Stimulated activated CD8-positive, alpha-beta memory T cell treated with anti-CD3 and anti-CD28 coated beads, Interleukin-4, amount 100 ng/mL, for 4 hours (primary cell): ENCODE measurements around the gene PRXL2B.

Experiments used
- DNase-seq, 2 donors: peaks; one replicate each; pipeline ENCODE4 v3.0.0-alpha.2; 2020; ENCODE audit warnings: low read depth in 2 of 2, low spot score in 1 of 2

Gene PRXL2B

DNA sequence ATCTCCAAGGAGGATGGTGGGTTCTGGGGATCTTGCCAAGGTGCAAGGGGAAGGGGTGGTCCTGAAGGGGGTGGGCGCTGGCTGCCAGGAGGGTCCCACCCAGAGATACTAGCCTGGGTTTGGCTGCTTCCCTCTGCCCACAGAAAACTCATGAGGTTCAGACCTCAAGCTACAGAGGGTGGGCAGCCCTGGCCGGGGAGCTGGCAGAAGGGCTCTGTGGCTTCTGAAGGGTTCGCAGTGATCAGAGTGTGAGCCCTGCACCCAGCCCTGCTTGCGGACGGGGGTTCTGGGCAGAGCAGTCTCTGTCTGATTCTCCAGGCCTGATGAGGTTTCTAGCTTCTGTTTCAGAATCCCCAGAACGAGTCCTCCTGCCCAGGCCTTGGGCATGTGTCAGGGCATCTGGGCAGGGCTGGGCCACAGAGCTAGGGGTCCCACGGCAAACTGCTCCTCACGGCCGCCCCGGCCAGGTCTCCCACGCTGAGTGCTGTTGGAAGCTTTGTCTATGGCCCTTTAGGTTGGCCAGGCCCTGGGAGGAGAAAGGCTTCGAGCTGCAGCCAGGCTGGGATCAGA lies 46.9 kb downstream of the PRXL2B start:
- no peak for DNase-seq

DNA sequence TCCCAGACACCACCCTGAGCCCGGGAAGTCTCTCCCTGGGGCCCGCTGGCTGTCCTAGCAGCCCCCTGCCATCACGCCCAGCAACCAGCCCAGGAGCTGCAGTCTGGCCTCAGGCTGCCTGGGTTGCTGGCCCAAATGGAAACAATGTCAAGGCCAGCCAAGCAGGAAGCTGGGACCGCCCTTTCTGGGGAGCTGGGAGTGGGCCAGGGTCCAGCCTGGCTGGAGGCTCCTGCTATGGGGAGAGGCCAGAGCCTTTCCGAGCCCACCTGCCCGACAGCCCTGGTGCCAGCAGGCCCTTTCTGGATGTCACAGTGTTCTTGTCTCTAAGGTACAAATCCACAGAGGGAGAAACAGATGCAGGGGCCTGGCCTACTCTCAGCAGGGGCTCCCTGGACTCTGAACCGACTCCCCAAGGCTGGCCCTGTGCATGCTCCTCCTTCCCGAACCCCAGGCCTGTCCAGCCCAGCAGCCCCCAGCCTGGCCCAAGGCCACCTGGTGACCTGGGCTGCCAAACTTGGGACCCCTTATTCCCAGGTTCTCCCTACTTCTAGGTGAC lies 47.4 kb downstream of the PRXL2B start:
- no peak for DNase-seq

GRCh38 chr1:2635361-2636010 lies 48.9 kb downstream of the PRXL2B start:
- no peak for DNase-seq

DNA sequence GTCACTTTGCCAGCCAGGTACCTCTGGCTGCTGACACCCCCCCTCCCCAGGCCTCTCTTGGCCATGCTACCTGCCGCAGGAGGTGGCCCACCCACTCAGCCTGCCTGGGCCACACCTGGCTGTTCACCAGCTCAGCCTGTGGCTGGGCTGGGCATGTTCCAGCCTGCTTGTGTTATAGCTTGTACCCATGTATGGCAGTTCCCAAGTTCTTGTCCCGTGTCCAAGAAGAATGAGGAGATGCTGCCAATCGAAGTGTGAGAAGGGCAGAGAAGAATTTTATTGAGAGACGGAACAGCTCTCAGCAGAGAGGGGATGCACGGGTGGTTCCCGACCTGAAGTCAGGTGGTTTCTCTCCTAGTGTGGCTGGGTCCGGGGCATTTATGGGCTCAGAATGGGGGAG lies 50.2 kb downstream of the PRXL2B start:
- no peak for DNase-seq

GRCh38 chr1:2637442-2638145 lies 51.0 kb downstream of the PRXL2B start:
- DNase-seq: no peak

- DNase-seq: no peak
These were observed 52.0 kb downstream of the PRXL2B start for GRCh38 chr1:2638466-2639115.

DNA sequence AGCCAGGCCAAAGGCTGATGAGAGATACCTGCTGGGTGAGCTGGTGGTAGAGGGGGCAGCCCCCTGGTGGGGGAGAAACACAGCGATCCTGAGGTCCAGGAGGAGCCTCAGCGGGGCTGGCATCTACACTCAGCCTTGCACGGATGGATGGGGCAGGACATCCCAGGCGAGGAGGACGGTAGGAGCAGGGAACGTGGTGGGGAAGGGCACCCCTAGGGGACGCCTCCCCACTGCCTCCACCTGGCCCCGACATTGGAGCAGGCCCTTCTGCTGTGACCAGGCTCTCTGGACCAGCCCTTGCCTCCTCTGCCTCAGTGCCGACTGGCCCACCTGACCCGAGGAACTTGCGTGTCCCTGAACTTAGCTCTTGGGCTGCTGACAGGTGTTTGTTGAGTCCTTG lies 52.6 kb downstream of the PRXL2B start:
- DNase-seq: no peak

DNA sequence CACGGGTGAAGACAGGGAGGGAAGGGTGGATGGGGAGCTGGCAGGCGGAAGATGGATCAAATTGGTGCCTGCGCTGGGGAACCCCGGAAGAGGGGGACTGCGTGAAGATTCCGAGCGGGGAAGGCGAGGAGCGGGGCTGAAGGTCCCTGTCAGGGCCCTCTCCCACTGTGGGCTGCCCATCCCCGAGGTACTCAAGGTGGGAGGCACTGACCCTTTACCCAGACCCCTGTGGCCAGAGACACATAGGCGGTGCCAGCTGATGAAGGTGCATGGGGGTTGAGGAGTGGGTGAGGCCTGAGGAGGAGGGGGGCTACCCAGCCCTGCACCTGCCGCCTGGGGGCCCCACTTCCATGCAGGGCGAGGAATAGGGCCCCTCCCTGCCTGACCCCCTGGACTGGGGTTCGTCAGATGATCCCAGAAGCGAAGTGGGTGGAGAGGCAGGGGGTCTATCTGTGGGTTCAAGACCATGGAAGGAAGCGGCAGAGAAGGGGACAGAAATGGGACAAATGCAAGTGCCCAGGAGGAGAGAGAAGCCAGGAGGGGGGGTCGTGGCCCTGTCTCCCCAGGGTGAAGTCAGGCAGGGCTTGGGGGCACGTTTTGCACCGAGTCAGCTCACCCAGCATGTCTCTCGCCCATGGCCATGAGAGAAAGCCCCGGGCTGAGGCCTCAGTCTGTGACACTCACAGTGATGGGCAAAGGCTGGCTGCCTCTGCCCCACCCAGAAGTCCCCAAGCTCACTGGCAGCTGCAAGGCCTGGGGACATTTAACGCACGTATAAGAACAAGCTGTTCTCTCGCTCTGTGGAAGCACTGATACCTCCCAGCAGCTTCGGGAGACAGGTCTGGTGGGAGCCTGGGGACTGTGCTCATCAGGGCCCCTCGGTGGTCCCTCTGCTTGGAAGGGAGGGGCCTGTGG lies 53.3 kb downstream of the PRXL2B start:
- DNase-seq: no peak

DNA sequence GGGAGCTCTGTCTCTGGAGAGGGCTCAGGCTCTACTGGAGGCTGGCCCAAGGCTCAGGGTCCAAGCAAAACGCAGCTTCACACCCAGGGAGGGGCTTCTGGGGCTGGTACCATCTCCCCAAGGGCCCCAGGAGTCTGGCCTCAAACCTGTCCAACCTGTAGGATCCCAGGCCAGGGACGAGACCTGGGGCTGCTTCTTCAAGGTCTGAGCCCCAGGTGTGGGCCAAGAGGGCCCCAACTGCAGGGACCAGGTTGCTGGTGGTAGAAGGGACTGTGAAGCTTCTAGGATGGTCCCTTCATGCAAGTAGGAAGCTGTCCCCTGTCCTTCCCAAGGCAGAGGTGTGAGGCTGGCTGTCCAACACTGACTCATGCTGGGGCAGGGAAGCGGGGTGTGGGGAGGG lies 54.0 kb downstream of the PRXL2B start:
- DNase-seq: no peak
